Erythroblast (primary cell): ENCODE results near the gene UGT1A7.

Experiments used
- GATA1 ChIP-seq: IDR thresholded peaks from 2 replicates; pipeline ENCODE4 v1.6.1; 2011; ENCODE audit warnings: low read depth, mild to moderate bottlenecking, control low read depth, low read length, moderate library complexity
- POLR2A ChIP-seq: IDR thresholded peaks from 2 replicates; pipeline ENCODE4 v1.6.1; 2011; ENCODE audit warnings: mild to moderate bottlenecking, low read length

GRCh38 chr2:233688341-233688740, 6.6 kb downstream of the UGT1A7 start:
- no peak for TF ChIP-seq POLR2A
- TF ChIP-seq GATA1 = no peak
